Fibroblast of lung (primary cell): ENCODE data around the gene TMEM120B.

Experiments used
- CTCF ChIP-seq, 2 donors: IDR thresholded peaks in 1 of 2; conservative IDR thresholded peaks in 1 of 2; 1 replicate in 1 of 2; 2 replicates in 1 of 2; pipeline ENCODE4 v1.5.1; 2011 to 2012; ENCODE audit warnings: low read length in 2 of 2, control low read depth in 1 of 2, inconsistent platforms in 1 of 2, low read depth in 1 of 2, mild to moderate bottlenecking in 1 of 2
- EZH2 ChIP-seq: IDR thresholded peaks from 2 replicates; pipeline ENCODE4 v1.5.1; 2012; ENCODE audit warnings: low read length, control low read depth, mild to moderate bottlenecking; ENCODE audit errors: missing control alignments

DNA sequence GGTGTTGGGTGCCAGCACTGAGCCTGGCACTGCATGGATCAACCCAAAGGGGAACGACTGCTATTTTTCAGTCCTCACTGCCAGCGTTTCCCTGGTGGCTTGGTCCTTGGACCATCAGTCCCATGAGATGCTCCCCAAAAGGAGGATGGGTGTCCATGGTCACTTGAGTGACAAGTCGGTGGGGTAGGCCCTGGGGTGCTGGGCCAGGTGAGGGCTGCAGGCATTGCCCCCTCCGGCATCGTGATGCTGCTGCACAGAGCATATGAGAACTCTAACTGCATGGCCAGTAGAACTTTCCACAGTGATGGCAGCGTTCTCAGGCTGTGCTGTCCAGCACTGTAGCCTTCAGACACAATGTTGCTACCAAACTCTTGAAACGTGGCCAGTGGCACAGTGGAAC lies 107.5 kb downstream of the TMEM120B start:
- no peak for TF ChIP-seq CTCF (conservative IDR thresholded peaks at IDR 0.05 in 1 of 2, IDR thresholded peaks at IDR 0.05 in 1 of 2; ENCODE audit: low read depth in 1 of 2, low read length in 2 of 2)
- no peak for TF ChIP-seq EZH2
